ENCODE measurements around the gene NCKAP5.

DNA sequence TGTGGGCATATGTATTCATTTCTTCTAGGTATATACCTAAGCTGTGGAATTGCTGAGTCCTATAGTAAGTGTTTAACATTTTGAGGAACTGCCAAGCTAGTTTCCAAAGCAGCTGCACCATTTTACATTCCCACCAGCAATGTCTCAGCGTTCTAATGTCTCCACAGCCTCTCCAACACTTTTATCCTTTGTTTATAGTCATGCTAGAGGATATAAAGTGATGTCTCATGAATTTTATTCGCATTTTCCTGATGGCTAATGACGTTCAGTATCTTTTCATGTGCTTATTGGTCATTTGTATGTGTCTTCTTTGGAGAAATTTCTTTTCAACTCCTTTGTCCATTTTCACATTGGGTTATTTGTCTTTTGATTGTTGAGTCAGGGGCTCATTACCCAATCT is 295.2 kb downstream of the NCKAP5 start:
- no peak for TF ChIP-seq CTCF (IDR thresholded peaks at IDR 0.05)
- no peak for TF ChIP-seq POLR2A (IDR thresholded peaks at IDR 0.05)
